HEK293 (cell line): ENCODE data around the gene SMURF2.

Experiments
- BCL11B ChIP-seq: fragments of 450-650 bp; formaldehyde crosslinking; IDR thresholded peaks from 2 replicates; pipeline ENCODE4 v1.5.1; 2016; ENCODE audit warnings: low read depth, missing biosample characterization, missing genetic modification characterization
- FEZF1 ChIP-seq: fragments of 450-650 bp; formaldehyde crosslinking; IDR thresholded peaks from 2 replicates; pipeline ENCODE4 v1.5.1; 2016; ENCODE audit warnings: missing biosample characterization, missing genetic modification characterization
- GLIS2 ChIP-seq: fragments of 450-650 bp; formaldehyde crosslinking; IDR thresholded peaks from 2 replicates; pipeline ENCODE4 v1.5.1; 2016; ENCODE audit warnings: missing biosample characterization, missing genetic modification characterization
- KLF16 ChIP-seq: fragments of 450-650 bp; formaldehyde crosslinking; IDR thresholded peaks from 2 replicates; pipeline ENCODE4 v1.5.1; 2017; ENCODE audit warnings: missing biosample characterization, missing genetic modification characterization
- KLF9 ChIP-seq: fragments of 450-650 bp; formaldehyde crosslinking; IDR thresholded peaks from 2 replicates; pipeline ENCODE4 v1.5.1; 2016; ENCODE audit warnings: missing biosample characterization, missing genetic modification characterization, low read depth
- REST ChIP-seq: fragments of 450-650 bp; formaldehyde crosslinking; IDR thresholded peaks from 2 replicates; pipeline ENCODE4 v1.5.1; 2016; ENCODE audit warnings: missing biosample characterization, missing genetic modification characterization
- SALL2 ChIP-seq: fragments of 450-650 bp; formaldehyde crosslinking; IDR thresholded peaks from 2 replicates; pipeline ENCODE4 v1.5.0; 2017; ENCODE audit warnings: missing biosample characterization, mild to moderate bottlenecking, missing genetic modification characterization, borderline replicate concordance
- SP7 ChIP-seq: fragments of 450-650 bp; formaldehyde crosslinking; IDR thresholded peaks from 2 replicates; pipeline ENCODE4 v1.5.1; 2016; ENCODE audit warnings: missing biosample characterization, missing genetic modification characterization
- YY2 ChIP-seq: fragments of 450-650 bp; formaldehyde crosslinking; IDR thresholded peaks from 2 replicates; pipeline ENCODE4 v1.5.1; 2016; ENCODE audit warnings: missing biosample characterization, missing genetic modification characterization
- ZBTB17 ChIP-seq: fragments of 450-650 bp; formaldehyde crosslinking; IDR thresholded peaks from 2 replicates; pipeline ENCODE4 v1.5.1; 2016; ENCODE audit warnings: missing biosample characterization, missing genetic modification characterization
- ZBTB20 ChIP-seq: fragments of 450-650 bp; formaldehyde crosslinking; IDR thresholded peaks from 2 replicates; pipeline ENCODE4 v1.5.1; 2016; ENCODE audit warnings: missing biosample characterization, missing genetic modification characterization
- ZBTB26 ChIP-seq: fragments of 450-650 bp; formaldehyde crosslinking; optimal IDR thresholded peaks from 2 replicates; pipeline ENCODE3; 2016; ENCODE audit warnings: missing biosample characterization, mild to moderate bottlenecking, missing genetic modification characterization
- ZBTB7A ChIP-seq: fragments of 450-650 bp; formaldehyde crosslinking; IDR thresholded peaks from 2 replicates; pipeline ENCODE4 v1.5.1; 2016; ENCODE audit warnings: low read depth, missing biosample characterization, missing genetic modification characterization
- ZEB2 ChIP-seq: fragments of 450-650 bp; formaldehyde crosslinking; IDR thresholded peaks from 2 replicates; pipeline ENCODE4 v1.5.1; 2016; ENCODE audit warnings: missing biosample characterization, missing genetic modification characterization
- ZNF341 ChIP-seq: fragments of 450-650 bp; formaldehyde crosslinking; IDR thresholded peaks from 2 replicates; pipeline ENCODE4; 2016; ENCODE audit warnings: low read depth, missing biosample characterization, missing genetic modification characterization
- ZNF426 ChIP-seq: fragments of 450-650 bp; formaldehyde crosslinking; IDR thresholded peaks from 2 replicates; pipeline ENCODE4 v1.5.1; 2017; ENCODE audit warnings: missing biosample characterization, missing genetic modification characterization, mild to moderate bottlenecking, inconsistent platforms, moderate library complexity
- ZNF501 ChIP-seq: fragments of 450-650 bp; formaldehyde crosslinking; IDR thresholded peaks from 2 replicates; pipeline ENCODE4 v1.5.1; 2016; ENCODE audit warnings: missing biosample characterization, missing genetic modification characterization
- ZNF513 ChIP-seq: fragments of 450-650 bp; IDR thresholded peaks from 2 replicates; pipeline ENCODE4 v1.5.1; 2018; ENCODE audit warnings: missing biosample characterization, missing genetic modification characterization
- ZNF558 ChIP-seq: fragments of 450-650 bp; formaldehyde crosslinking; IDR thresholded peaks from 2 replicates; pipeline ENCODE4 v1.5.1; 2016; ENCODE audit warnings: missing biosample characterization, missing genetic modification characterization
- ZNF596 ChIP-seq: fragments of 450-650 bp; IDR thresholded peaks from 2 replicates; pipeline ENCODE4 v1.5.0; 2018; ENCODE audit warnings: missing biosample characterization, mild to moderate bottlenecking, missing genetic modification characterization, moderate library complexity
- ZNF626 ChIP-seq: fragments of 450-650 bp; sonication (Bioruptor Pico); formaldehyde crosslinking; IDR thresholded peaks from 2 replicates; pipeline ENCODE4 v1.5.1; 2018; ENCODE audit warnings: missing biosample characterization, missing genetic modification characterization, inconsistent platforms
- ZNF660 ChIP-seq: fragments of 450-650 bp; IDR thresholded peaks from 2 replicates; pipeline ENCODE4 v1.5.1; 2018; ENCODE audit warnings: missing biosample characterization, mild to moderate bottlenecking, missing genetic modification characterization
- ZXDB ChIP-seq: fragments of 450-650 bp; formaldehyde crosslinking; IDR thresholded peaks from 2 replicates; pipeline ENCODE4 v1.5.1; 2016; ENCODE audit warnings: missing biosample characterization, missing genetic modification characterization
- TF ChIP-seq, protein P1 (sequence below): fragments of 450-650 bp; formaldehyde crosslinking; IDR thresholded peaks from 2 replicates; pipeline ENCODE4 v1.5.1; 2016; ENCODE audit warnings: missing biosample characterization, missing genetic modification characterization
- TF ChIP-seq, protein P2 (sequence below): fragments of 450-650 bp; formaldehyde crosslinking; IDR thresholded peaks from 2 replicates; pipeline ENCODE4 v1.5.1; 2016; ENCODE audit warnings: missing biosample characterization, missing genetic modification characterization
- TF ChIP-seq, protein P3 (sequence below): fragments of 450-650 bp; formaldehyde crosslinking; IDR thresholded peaks from 2 replicates; pipeline ENCODE4 v1.5.1; 2017; ENCODE audit warnings: missing biosample characterization, missing genetic modification characterization
- TF ChIP-seq, protein P4 (sequence below): fragments of 450-650 bp; formaldehyde crosslinking; IDR thresholded peaks from 2 replicates; pipeline ENCODE4 v1.5.1; 2017; ENCODE audit warnings: missing biosample characterization, missing genetic modification characterization

Gene SMURF2

GRCh38 chr17:64506576-64507412 is 155.3 kb downstream of the SMURF2 start, which contains the start of gene CEP95 (continued):
- TF ChIP-seq, protein P1, sequence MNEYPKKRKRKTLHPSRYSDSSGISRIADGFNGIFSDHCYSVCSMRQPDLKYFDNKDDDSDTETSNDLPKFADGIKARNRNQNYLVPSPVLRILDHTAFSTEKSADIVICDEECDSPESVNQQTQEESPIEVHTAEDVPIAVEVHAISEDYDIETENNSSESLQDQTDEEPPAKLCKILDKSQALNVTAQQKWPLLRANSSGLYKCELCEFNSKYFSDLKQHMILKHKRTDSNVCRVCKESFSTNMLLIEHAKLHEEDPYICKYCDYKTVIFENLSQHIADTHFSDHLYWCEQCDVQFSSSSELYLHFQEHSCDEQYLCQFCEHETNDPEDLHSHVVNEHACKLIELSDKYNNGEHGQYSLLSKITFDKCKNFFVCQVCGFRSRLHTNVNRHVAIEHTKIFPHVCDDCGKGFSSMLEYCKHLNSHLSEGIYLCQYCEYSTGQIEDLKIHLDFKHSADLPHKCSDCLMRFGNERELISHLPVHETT (tag by site-specific recombination): peak; percentile 70; the same call in 1 of the 2 replicates
- TF ChIP-seq ZBTB20 (tag by site-specific recombination) (peak; percentile 79; the same call in 1 of the 2 replicates), ZNF513 (tag by site-specific recombination) (no peak), KLF16 (tag by site-specific recombination) (peak; percentile 62), ZNF501 (tag by site-specific recombination) (peak; percentile 97), ZNF596 (no peak), ZXDB (tag by site-specific recombination) (peak; percentile 94), ZEB2 (peak; percentile 99), SALL2 (tag by site-specific recombination) (no peak), ZNF626 (tag by site-specific recombination) (0 out of 2 replicates have a peak, but pooled peaks have one; percentile 48), FEZF1 (tag by site-specific recombination) (no peak), ZNF426 (tag by site-specific recombination) (no peak), GLIS2 (tag by site-specific recombination) (peak; percentile 84), ZNF558 (tag by site-specific recombination) (peak; percentile 61), SP7 (tag by site-specific recombination) (peak; percentile 83), ZBTB17 (peak; percentile 86), BCL11B (tag by site-specific recombination) (peak; percentile 50), ZBTB26 (tag by site-specific recombination) (peak; percentile 82), ZBTB7A (tag by site-specific recombination) (peak; percentile 96), KLF9 (tag by site-specific recombination) (peak; percentile 82; the same call in 1 of the 2 replicates), REST (tag by site-specific recombination) (no peak), YY2 (tag by site-specific recombination) (no peak), ZNF341 (peak; percentile 68), ZNF660 (tag by site-specific recombination) (peak; percentile 86)
- TF ChIP-seq, protein P2, sequence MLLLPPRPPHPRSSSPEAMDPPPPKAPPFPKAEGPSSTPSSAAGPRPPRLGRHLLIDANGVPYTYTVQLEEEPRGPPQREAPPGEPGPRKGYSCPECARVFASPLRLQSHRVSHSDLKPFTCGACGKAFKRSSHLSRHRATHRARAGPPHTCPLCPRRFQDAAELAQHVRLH: peak; percentile 38; the same call in 1 of the 2 replicates
- TF ChIP-seq, protein P3, sequence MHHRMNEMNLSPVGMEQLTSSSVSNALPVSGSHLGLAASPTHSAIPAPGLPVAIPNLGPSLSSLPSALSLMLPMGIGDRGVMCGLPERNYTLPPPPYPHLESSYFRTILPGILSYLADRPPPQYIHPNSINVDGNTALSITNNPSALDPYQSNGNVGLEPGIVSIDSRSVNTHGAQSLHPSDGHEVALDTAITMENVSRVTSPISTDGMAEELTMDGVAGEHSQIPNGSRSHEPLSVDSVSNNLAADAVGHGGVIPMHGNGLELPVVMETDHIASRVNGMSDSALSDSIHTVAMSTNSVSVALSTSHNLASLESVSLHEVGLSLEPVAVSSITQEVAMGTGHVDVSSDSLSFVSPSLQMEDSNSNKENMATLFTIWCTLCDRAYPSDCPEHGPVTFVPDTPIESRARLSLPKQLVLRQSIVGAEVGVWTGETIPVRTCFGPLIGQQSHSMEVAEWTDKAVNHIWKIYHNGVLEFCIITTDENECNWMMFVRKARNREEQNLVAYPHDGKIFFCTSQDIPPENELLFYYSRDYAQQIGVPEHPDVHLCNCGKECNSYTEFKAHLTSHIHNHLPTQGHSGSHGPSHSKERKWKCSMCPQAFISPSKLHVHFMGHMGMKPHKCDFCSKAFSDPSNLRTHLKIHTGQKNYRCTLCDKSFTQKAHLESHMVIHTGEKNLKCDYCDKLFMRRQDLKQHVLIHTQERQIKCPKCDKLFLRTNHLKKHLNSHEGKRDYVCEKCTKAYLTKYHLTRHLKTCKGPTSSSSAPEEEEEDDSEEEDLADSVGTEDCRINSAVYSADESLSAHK (tag by site-specific recombination): peak; percentile 53; the same call in 1 of the 2 replicates
- TF ChIP-seq, protein P4, sequence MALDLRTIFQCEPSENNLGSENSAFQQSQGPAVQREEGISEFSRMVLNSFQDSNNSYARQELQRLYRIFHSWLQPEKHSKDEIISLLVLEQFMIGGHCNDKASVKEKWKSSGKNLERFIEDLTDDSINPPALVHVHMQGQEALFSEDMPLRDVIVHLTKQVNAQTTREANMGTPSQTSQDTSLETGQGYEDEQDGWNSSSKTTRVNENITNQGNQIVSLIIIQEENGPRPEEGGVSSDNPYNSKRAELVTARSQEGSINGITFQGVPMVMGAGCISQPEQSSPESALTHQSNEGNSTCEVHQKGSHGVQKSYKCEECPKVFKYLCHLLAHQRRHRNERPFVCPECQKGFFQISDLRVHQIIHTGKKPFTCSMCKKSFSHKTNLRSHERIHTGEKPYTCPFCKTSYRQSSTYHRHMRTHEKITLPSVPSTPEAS: peak; percentile 10; the same call in 1 of the 2 replicates
